Measurements from ENCODE around the gene DYNLT2. TPM values are rescaled to one million over a fixed set of nuclear protein-coding genes. Genes with fewer than 3 reads are reported as not detected.

Gene DYNLT2
- total and polyA plus RNA-seq, 3 donors from 2014 or later: 15.4 to 59.4 (median 20.4) TPM

DNA sequence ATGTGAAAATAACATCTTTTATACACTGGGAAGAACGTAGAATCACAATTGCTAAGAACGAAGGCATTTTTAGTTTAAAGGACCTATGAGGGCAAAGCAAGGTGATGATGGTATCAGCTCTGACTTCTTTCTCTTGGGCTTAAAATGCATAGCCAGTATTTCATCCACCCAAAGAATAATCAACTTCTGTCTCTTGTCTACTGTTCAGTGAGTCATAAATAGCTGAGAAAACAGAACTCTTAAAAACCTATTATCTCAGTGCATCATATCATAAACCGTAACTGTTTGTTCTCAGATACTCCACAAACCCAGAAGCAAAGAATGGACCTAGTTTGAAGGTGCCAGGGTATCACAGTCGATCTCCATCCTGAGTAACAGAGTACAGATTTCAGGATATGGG lies 32.3 kb downstream of the DYNLT2 start:
- H3K4me3 ChIP-seq: no peak overlapping the region
- no peak for TF ChIP-seq POLR2A (IDR thresholded peaks at IDR 0.05)
- TF ChIP-seq, protein P1, sequence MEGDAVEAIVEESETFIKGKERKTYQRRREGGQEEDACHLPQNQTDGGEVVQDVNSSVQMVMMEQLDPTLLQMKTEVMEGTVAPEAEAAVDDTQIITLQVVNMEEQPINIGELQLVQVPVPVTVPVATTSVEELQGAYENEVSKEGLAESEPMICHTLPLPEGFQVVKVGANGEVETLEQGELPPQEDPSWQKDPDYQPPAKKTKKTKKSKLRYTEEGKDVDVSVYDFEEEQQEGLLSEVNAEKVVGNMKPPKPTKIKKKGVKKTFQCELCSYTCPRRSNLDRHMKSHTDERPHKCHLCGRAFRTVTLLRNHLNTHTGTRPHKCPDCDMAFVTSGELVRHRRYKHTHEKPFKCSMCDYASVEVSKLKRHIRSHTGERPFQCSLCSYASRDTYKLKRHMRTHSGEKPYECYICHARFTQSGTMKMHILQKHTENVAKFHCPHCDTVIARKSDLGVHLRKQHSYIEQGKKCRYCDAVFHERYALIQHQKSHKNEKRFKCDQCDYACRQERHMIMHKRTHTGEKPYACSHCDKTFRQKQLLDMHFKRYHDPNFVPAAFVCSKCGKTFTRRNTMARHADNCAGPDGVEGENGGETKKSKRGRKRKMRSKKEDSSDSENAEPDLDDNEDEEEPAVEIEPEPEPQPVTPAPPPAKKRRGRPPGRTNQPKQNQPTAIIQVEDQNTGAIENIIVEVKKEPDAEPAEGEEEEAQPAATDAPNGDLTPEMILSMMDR (IDR thresholded peaks at IDR 0.05): no peak

DNA sequence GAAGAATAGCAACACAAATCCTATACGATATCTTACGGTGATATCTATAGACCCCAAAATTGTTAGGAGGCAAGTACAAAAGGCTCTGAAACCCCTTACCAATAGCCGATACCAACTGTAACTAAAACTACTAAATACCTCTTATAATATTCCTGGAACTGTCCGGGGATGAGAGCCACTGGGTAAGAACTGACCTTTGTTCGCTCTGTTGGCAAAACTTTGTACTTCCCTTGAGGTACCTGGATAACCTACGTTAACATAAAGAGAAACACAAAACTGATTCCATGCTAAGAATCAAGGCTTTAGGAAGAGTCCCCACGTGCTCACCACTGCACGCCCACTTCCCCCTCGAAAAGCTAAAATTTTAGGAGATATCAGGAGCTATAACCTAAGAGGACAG lies 36.8 kb downstream of the DYNLT2 start:
- no peak for TF ChIP-seq POLR2A (IDR thresholded peaks at IDR 0.05)
- no peak overlapping the region for H3K4me3 ChIP-seq
- H3K36me3 ChIP-seq (ENCODE audit: low read depth, missing control alignments): no peaks in the 10 kb centered on the region
- no peak overlapping the region for H3K27ac ChIP-seq
- WGBS, 2 donors: 93 to 96% methylated on average over 9 of the region's 9 CpGs
- no peaks in the 10 kb centered on the region for H3K9me3 ChIP-seq
- intact Hi-C loops (cut with DNase I; ENCODE audit: low total_unique reads): no loop called here
- no peaks in the 10 kb centered on the region for H3K27me3 ChIP-seq
- DNase-seq: no peak
- H3K4me1 ChIP-seq: no peaks in the 10 kb centered on the region

More for the DNA sequence above, 32.3 kb downstream of the DYNLT2 start:
- WGBS, 2 donors: 85% methylated on average over 4 of the region's 4 CpGs
- no peak for DNase-seq
- Histone ChIP-seq H3K36me3 (ENCODE audit: low read depth, missing control alignments) (no peaks in the 10 kb centered on the region), H3K9me3 (no peaks in the 10 kb centered on the region), H3K27ac (no peak overlapping the region), H3K4me1 (peaks cover 8% of the 10 kb centered on the region), H3K27me3 (no peaks in the 10 kb centered on the region)
- intact Hi-C loops (cut with DNase I; ENCODE audit: low total_unique reads): no loop called here

DNA sequence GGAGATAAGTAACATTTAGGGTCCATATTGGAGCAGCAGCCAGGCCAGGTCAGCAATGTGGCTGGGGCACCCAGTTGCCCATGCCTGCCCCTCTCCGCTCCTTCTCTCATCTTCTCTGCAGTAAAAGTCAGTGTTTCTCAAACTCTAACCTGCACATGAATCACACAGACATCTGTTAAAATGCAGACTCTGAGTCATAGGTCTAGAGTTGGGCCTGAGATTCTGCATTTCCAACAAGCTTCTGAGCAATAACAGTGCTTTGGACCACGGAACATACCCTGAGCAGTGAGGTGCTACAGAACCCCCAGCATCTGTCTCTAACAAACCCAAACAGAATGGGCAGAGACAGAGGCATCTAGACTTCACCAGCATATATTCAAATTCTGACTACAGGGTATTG lies 37.2 kb downstream of the DYNLT2 start:
- 89 to 100% methylated on average over 2 of the region's 2 CpGs for WGBS, 2 donors

DNA sequence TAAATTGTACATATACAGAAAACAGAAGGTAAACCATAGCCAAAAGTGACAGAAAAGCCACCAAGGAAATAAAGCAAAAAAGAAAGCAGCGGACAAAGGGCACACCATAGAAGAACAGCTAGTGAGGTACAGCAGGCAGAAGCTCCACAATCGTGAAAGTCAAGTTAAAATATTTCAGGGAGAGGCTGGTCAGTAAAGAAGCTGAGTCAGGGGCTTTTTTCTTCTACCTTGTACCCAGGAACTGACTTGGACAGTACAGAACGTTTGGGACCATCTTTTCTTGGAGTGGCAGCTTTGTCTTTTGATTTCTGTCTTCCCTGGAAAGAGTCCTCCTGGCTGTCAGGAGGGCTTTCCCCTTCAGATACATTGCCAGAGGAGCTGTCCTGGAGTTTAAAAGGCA lies 41.4 kb downstream of the DYNLT2 start:
- H3K36me3 ChIP-seq (ENCODE audit: low read depth, missing control alignments): no peaks in the 10 kb centered on the region
- no peak overlapping the region for H3K4me3 ChIP-seq
- no peak overlapping the region for H3K27ac ChIP-seq
- no peak for DNase-seq
- TF ChIP-seq, protein P1 (IDR thresholded peaks at IDR 0.05): no peak
- no peak for TF ChIP-seq POLR2A (IDR thresholded peaks at IDR 0.05)
- H3K27me3 ChIP-seq: no peaks in the 10 kb centered on the region
- no peaks in the 10 kb centered on the region for H3K4me1 ChIP-seq
- intact Hi-C loops (cut with DNase I; ENCODE audit: low total_unique reads): no loop called here
- H3K9me3 ChIP-seq: no peaks in the 10 kb centered on the region
- whole genome bisulfite sequencing, 2 donors: 62 to 78% methylated on average over 3 of the region's 3 CpGs

More for the DNA sequence above, 37.2 kb downstream of the DYNLT2 start:
- no peak overlapping the region for H3K27ac ChIP-seq
- DNase-seq: no peak
- no peaks in the 10 kb centered on the region for H3K9me3 ChIP-seq
- no peak overlapping the region for H3K4me3 ChIP-seq
- TF ChIP-seq, protein P1 (IDR thresholded peaks at IDR 0.05): no peak
- TF ChIP-seq POLR2A (IDR thresholded peaks at IDR 0.05): no peak
- H3K27me3 ChIP-seq: no peaks in the 10 kb centered on the region
- no peaks in the 10 kb centered on the region for H3K36me3 ChIP-seq (ENCODE audit: low read depth, missing control alignments)
- intact Hi-C loops (cut with DNase I; ENCODE audit: low total_unique reads): no loop called here
- no peaks in the 10 kb centered on the region for H3K4me1 ChIP-seq

DNA sequence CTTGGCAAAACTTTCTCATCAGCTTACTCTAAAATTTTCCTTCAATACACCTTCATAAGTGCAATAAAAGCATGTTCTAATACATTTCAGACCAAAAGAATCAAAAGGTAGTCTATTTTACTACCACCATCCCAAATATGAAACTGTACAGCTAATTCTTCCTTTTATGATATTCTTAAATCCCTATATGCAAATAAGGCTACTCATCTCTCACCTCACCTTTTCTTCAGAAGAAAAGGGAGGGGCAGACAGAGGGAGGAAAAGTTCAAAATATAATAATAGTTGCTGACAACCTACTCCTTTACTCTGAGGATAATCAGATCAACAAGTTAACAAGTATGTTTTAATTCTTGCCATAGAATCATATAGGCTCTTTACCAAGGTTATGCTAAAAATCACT lies 42.1 kb downstream of the DYNLT2 start:
- H3K36me3 ChIP-seq (ENCODE audit: low read depth, missing control alignments): no peaks in the 10 kb centered on the region
- no peaks in the 10 kb centered on the region for H3K4me1 ChIP-seq
- no peak overlapping the region for H3K4me3 ChIP-seq
- DNase-seq: no peak
- H3K27ac ChIP-seq: no peak overlapping the region
- no peaks in the 10 kb centered on the region for H3K27me3 ChIP-seq
- H3K9me3 ChIP-seq: no peaks in the 10 kb centered on the region
- TF ChIP-seq POLR2A (IDR thresholded peaks at IDR 0.05): no peak
- TF ChIP-seq, protein P1 (IDR thresholded peaks at IDR 0.05): no peak
- intact Hi-C loops (cut with DNase I; ENCODE audit: low total_unique reads): no loop called here

Data from testis (tissue), 3 donors.